Suprapubic skin (tissue), 4 donors: ENCODE results near the gene TRMO.
A peak's percentile ranks its signal among the peaks of the same experiment; 100 is the strongest.

Experiments used
- CTCF ChIP-seq, 2 donors: fragments of 200-600 bp in 1 of 2; fragments of 450-650 bp in 1 of 2; sonication (generic) in 1 of 2; IDR thresholded peaks; one replicate each; pipeline ENCODE4 v1.5.1; 2016 to 2019; ENCODE audit warnings: antibody characterized with exemption in 2 of 2, mild to moderate bottlenecking in 1 of 2, moderate library complexity in 1 of 2
- EP300 ChIP-seq: sonication (generic); formaldehyde crosslinking; IDR thresholded peaks from one replicate; pipeline ENCODE4 v1.6.1; 2017; ENCODE audit warnings: antibody characterized with exemption
- POLR2A ChIP-seq, 2 donors: fragments of 450-650 bp; IDR thresholded peaks; one replicate each; pipeline ENCODE4 v1.6.1; 2017; ENCODE audit warnings: antibody characterized with exemption in 2 of 2, mild to moderate bottlenecking in 2 of 2, moderate library complexity in 2 of 2
- POLR2AphosphoS5 ChIP-seq, 3 donors: sonication (generic); formaldehyde crosslinking; IDR thresholded peaks; one replicate each; pipeline ENCODE4 v1.6.1; 2017; ENCODE audit warnings: antibody characterized with exemption in 3 of 3

DNA sequence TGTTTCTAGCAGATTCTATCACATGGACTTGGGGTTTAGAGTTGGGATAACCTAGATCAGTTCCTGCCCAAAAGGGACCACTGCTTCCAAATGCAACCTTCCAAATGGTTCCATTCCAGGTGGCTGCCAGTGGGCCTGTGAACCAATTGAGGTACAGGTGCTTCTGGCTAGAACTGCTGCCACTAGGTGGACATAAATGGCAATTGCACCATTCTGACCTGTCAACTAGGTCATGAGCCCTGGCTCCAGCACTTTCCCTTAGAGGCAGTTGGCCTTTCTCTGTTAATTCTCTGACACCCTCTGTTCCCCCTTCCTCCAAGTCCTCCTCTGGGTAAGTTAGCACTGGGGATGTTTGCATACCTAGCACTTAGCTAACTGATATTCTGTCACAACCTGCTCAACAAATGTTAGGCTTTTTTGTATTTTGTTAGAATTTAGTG lies 32.3 kb upstream of the TRMO start:
- TF ChIP-seq CTCF (IDR thresholded peaks at IDR 0.05) (peak; percentile 27 to 50), EP300 (no peak), POLR2A (IDR thresholded peaks at IDR 0.05) (no peak), POLR2AphosphoS5 (IDR thresholded peaks at IDR 0.05) (no peak)
